Astrocyte of the spinal cord (primary cell): Measurements from ENCODE around the gene GRID1.

Source experiments
- DNase-seq: peaks from one replicate; pipeline ENCODE4 v3.0.0; 2011; ENCODE audit warnings: low read depth, low spot score
- H3K4me3 ChIP-seq: 2 replicates; pipeline ENCODE4 v1.5.1; 2011; ENCODE audit warnings: low read depth, mild to moderate bottlenecking, low read length, moderate library complexity
- CTCF ChIP-seq: IDR thresholded peaks from 2 replicates; pipeline ENCODE4 v1.5.1; 2012; ENCODE audit warnings: low read depth, mild to moderate bottlenecking, low read length, inconsistent platforms
- in situ Hi-C: cut with HindIII; loops from 2 replicates; pipeline ENCODE4 v1.10.0; 2017; ENCODE audit warnings: low sequenced_read_pairs

The GRID1 gene

GRCh38 chr10:86226016-86226415, 140.6 kb downstream of the GRID1 start:
- in situ Hi-C loops, result no loop called here
- TF ChIP-seq CTCF, result no peak
- no peak overlapping the region for H3K4me3 ChIP-seq
- DNase-seq, result no peak

- H3K4me3 ChIP-seq, result no peak overlapping the region
- DNase-seq, result peak; percentile 51
- no peak for TF ChIP-seq CTCF
- in situ Hi-C loops, result no loop called here
These were observed 141.4 kb downstream of the GRID1 start for GRCh38 chr10:86225103-86225782.

DNA sequence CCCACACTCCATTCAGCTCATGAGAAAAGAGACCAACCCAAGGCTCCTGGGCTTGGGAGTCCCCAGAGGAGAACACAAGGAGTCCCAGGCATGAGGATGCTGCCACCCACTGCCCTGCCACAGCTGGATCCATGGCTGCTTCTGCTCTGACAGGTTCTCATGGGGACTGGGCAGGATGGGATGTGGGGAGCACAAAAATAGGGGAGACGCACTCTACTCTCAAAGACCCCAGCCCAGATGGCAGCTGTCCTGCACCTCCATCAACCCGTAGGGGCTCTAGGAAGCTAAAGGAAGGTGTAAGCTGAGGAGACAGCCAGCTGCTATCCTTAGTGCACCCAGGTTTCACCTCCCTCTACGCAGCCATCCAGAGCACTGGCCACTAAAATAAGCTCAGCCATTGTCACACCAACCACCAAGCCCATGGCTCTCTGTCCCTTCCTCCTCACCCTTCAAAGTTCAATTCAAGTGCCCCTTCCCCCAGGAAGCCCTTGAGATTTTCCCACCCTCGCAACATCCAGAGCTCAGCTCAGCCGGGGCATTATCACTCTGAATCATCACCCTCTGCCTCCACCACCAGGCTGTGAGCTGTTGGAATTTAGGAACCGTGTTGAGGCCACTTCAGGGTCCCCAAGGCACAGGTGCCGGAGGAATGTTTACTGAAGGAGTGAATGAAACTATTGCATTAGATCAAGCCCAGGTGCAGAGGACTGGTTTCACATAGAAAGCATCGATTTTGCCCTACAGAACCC, 142.1 kb downstream of the GRID1 start:
- DNase-seq, result no peak
- in situ Hi-C loops, result no loop called here
- TF ChIP-seq CTCF, result no peak
- no peak overlapping the region for H3K4me3 ChIP-seq

GRCh38 chr10:86223256-86223655, 143.3 kb downstream of the GRID1 start:
- in situ Hi-C loops, result no loop called here
- no peak for DNase-seq
- no peak overlapping the region for H3K4me3 ChIP-seq
- TF ChIP-seq CTCF, result no peak

DNA sequence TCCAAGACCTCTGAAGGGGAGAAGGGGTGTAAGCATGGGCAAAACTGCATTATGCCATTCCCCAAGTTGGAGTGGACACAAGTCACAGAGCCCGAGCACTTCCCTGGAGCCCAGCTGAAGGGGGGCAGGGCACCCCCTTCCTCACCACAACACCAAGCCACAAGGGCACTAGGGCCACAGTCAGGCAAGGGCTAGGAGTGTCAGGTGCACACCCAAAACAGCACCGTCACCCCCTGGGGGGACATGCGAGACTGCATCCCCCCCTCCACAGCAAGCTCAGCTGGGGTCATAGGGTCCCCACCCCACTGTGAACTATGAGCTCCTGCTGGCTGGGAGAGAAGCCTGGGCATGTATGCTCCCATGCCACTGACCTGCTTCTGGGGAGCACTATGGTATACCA, 143.9 kb downstream of the GRID1 start:
- no peak overlapping the region for H3K4me3 ChIP-seq
- in situ Hi-C loops, result no loop called here
- no peak for DNase-seq
- TF ChIP-seq CTCF, result no peak

DNA sequence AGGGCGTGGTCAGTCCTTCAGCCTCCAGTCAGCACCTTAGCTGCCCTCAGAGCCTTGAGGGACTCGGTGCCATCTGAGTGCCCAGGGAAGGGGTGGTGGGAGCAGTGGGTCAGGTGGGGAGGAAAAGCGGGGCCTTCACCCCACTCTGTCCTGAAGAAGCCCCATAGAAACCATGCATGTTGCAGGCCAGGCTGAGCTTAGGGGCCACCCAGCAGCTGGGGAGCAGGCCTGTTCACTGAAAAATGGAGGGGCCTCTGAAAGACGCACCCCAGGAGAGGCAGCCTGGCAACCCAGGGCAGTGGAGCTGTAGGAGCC, 144.3 kb downstream of the GRID1 start:
- no peak for DNase-seq
- TF ChIP-seq CTCF, result no peak
- H3K4me3 ChIP-seq, result no peak overlapping the region
- in situ Hi-C loops, result no loop called here
